C4-2B (cell line): ENCODE results near the gene PDE5A.

Source experiments
- ZFX ChIP-seq: fragments of 450-650 bp; IDR thresholded peaks from 2 replicates; pipeline ENCODE4 v1.6.1; 2017
- TF ChIP-seq, protein P1 (sequence below): fragments of 450-650 bp; conservative IDR thresholded peaks from 2 replicates; pipeline ENCODE4 v1.5.1; 2017; ENCODE audit warnings: mild to moderate bottlenecking

DNA sequence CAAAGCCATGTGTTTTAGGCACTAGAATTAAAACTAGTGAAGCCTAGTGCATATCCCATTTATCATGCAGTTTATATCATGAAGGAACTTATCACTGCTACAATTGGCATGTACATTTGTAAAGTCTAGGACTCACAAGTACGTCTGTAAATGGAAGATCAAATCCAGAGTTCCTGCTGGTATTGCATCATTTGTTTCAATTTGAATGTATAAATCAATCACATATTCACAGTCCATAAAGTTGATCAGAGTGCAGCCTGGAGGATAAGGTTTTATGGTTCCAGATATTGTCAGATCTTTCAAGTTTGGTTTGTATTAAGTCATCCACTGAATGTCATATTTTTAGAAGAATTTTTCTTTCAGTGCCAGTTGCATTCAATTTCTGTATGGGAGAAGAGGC lies 32.6 kb upstream of the PDE5A start:
- TF ChIP-seq, protein P1, sequence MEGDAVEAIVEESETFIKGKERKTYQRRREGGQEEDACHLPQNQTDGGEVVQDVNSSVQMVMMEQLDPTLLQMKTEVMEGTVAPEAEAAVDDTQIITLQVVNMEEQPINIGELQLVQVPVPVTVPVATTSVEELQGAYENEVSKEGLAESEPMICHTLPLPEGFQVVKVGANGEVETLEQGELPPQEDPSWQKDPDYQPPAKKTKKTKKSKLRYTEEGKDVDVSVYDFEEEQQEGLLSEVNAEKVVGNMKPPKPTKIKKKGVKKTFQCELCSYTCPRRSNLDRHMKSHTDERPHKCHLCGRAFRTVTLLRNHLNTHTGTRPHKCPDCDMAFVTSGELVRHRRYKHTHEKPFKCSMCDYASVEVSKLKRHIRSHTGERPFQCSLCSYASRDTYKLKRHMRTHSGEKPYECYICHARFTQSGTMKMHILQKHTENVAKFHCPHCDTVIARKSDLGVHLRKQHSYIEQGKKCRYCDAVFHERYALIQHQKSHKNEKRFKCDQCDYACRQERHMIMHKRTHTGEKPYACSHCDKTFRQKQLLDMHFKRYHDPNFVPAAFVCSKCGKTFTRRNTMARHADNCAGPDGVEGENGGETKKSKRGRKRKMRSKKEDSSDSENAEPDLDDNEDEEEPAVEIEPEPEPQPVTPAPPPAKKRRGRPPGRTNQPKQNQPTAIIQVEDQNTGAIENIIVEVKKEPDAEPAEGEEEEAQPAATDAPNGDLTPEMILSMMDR = no peak
- no peak for TF ChIP-seq ZFX
